GOT3 (cell line): ENCODE results near the gene IQCN.
A peak's percentile ranks its signal among the peaks of the same experiment; 100 is the strongest.

Experiments used
- DNase-seq: peaks from one replicate; lab custom pipeline; 2025; ENCODE audit warnings: mixed read lengths; lab: John Stamatoyannopoulos, UW

IQCN gene, protein sequence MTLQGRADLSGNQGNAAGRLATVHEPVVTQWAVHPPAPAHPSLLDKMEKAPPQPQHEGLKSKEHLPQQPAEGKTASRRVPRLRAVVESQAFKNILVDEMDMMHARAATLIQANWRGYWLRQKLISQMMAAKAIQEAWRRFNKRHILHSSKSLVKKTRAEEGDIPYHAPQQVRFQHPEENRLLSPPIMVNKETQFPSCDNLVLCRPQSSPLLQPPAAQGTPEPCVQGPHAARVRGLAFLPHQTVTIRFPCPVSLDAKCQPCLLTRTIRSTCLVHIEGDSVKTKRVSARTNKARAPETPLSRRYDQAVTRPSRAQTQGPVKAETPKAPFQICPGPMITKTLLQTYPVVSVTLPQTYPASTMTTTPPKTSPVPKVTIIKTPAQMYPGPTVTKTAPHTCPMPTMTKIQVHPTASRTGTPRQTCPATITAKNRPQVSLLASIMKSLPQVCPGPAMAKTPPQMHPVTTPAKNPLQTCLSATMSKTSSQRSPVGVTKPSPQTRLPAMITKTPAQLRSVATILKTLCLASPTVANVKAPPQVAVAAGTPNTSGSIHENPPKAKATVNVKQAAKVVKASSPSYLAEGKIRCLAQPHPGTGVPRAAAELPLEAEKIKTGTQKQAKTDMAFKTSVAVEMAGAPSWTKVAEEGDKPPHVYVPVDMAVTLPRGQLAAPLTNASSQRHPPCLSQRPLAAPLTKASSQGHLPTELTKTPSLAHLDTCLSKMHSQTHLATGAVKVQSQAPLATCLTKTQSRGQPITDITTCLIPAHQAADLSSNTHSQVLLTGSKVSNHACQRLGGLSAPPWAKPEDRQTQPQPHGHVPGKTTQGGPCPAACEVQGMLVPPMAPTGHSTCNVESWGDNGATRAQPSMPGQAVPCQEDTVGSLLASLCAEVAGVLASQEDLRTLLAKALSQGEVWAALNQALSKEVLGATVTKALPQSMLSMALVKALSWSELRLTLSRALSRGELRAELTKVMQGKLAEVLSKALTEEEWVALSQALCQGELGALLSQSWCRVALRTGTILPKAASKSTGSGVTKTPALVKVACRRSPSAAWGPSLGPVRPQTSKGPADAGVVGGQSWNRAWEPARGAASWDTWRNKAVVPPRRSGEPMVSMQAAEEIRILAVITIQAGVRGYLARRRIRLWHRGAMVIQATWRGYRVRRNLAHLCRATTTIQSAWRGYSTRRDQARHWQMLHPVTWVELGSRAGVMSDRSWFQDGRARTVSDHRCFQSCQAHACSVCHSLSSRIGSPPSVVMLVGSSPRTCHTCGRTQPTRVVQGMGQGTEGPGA (N-terminal part only)

DNA sequence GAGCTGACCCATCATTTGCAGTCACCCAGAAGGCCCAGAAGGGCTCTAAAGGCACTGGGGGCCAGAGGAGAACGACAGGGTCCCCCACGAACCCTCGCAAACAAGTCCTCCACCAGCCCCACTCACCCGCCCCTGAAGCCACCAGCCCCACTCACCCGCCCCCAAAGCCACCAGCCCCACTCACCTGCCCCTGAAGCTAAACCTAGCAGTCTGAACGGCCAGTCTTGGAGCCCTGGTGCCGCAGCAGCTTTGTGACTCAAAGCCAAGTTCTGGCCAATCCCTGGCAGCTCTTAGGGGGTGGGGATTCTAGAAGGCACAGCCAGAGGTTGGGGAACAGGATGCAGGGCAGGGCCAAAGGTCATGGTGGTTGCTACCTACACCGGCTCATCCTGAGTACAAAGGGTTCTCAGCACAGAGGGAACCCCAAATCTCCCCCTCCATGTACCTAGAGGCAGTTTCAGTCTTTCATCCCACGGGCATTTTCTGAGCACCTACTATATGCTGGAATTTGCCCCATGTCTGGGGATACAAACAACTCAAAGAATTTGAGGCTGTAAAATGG lies at the start of gene IQCN:
Gene IQCN (minus strand): TSS at position 234 of the 562 bp plus-strand sequence. CDS start 4,974 bp downstream, outside the sequence.
- DNase-seq: no peak

DNA sequence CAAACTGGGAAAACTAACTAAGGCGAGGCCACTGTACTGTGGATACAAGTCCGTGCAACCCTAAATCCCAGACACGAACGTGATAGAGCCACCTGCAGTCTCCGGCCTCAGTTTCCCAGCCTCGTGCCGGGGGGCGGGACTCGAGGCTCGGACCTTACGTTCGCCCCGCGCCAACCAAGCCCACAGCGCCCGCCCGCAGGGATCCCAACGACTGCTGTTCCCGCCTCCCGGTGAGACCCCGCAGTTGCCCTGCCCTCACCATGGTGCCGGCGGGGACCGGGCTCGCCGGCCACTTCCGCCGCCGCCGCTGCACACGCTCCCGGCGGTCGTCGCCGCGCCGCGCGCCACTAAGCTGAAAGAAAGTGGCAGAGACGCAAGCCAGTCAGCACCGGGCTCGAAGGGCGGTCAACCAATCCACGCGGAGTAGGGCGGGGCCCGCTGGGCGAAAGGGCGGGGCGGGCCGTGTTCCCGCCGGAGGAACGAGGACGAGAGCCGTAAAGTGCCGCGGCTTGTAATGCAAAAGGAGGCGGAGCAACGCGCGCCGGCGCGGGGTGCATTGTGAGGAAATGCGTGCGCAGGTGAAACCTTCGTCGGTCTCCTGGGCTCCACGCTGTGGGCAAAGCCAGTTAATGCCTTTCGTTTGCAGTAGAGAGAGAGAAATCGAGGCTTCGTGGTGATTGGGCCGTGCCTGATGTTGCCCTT lies 48.7 kb upstream of the IQCN start, which contains the start of gene LSM4:
Gene LSM4 (minus strand): TSS at position 318 of the 702 bp plus-strand sequence. CDS start 56 bp downstream, at position 262.
- DNase-seq: peak; percentile 93

DNA sequence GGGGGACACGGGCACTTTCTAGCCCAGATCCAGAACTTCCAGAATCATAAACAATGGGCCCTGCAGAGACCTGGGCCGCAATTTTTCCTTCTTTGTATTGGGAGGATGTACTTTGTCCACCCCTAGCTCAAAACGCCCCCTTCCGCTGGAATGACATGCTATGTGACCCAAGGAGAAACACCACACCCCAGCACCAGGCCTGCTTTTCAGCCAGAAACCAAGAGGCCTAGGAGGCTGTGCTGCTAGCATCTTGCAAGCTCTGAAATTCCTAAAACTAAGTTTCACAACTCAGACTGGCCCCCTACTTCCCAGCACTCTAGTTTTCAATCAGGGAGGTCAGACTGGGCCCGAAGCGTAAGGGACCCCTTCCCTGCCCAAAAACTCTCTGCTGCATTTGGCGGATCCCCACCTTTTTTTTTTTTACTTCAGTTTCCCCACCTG lies 48.1 kb upstream of the IQCN start:
- no peak for DNase-seq

DNA sequence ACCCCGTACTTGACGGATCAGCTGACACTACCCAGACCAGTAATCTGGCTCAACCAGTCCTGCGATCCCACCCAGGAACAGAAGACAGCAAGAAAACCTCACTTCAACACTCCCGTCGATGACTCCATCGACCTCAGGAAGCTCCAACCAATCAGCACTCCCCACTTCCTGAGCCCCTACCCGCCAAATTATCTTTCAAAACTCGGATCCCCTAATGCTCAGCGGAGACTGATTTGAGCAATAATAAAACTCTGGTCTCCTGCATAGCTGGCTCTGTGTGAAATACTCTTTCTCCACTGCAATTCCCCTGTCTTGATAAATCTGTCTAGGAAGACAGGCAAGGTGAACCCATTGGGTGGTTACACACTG lies 47.5 kb upstream of the IQCN start:
- no peak for DNase-seq

DNA sequence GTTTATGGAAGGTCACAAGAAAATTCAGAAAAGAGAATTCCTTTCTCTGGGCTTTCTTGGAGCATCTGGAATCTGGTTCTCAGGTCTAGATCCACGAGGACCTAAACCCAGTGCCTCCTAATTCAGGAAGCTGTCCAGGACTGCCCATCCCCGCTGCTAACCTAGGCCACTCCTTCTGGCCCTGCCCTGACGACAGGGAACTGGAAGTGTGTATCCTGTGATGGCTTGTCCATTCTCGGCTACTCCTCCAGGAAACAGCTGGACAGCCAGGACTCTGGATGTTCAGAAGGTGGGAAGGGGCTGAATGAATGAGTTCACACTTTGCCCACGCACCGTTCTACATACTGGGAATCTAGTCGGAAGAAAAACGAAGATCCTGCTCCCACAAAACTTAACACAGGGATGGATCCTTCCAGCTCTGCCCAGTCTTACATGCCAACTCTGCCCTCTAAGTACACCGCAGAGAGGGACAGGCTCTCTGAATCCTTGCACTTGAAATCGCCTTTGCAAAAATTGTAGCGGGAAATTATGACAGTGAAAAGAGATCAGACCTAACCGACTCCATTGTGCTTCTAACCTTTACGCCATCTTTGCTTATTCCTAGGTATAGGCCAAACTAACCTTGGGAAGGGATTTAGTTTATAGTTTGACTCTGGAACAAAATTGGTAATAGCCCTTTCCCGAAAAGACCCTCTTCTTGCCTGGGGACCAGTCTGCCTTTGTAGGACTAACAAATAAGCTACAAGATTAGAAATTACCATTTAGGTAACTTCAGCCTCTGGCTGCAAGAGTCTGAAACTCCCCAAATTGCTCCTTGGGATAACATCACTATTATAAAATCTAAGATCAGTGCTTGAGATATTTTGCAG lies 46.8 kb upstream of the IQCN start:
- DNase-seq: no peak

DNA sequence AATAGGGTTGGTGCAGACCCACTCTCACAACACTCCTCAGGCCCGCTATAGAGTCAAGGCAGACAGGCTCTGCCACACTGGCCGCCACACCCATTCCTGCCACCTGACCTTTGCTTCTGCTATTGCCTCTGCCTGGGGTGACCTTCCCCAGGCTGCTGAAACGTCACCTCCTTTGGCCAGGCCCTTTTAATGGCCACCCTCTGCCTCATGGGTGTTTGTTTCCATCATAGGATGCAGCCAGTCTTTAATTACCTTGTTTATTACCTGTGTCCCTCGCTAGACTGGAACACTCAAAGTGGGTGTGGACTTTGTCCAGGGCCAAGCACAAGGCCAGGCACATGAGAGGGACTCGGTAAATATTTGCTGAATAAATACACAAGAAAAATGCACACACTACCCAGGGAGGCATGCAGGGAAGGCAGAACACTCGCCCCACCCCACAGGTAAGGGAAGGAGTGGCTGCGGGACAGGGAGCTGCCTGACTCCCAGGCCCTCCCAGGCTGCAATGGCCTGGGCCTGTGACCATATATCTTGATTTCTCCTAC lies 45.4 kb upstream of the IQCN start:
- no peak for DNase-seq

DNA sequence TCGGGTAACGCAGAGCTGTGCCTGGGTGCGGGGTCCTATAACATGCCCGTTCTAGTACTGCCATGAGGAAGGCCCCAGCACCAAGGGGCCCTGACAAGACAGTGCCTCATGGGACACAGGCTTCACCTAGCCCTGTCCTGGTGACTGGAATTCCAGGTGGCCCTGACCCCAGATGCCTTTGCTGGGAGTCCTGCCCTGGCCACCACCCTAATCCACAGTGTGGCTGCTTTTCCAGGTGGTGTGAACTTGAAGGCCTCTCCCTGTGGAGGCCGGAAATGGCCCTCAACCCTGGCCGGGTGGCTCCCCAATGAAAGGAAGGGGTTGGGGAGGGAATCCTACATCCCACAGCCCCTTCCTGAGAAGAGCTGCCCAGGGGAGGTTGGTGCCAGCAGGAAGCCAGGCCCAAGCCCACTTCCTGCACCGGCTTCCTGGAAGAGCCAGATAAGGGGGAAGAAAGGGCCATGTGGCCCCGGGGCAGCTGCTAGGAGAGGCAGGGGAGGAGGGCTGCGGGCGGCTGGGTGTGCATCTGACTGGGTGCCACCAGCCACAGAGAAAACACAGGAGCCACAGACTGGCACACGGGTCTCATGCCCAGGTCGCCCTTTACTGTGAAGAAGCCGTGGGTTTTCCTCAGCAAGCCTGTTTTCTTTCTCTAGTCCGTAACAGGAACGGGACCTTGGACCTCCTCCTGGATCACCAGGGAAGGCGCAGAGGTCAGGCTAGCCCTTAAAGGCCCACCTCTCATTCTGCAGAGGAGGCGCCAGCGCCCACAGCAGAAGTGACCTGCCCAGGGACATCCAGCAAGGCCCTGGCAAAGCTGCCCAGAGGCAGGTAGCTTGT lies 43.9 kb upstream of the IQCN start:
- DNase-seq: no peak

DNA sequence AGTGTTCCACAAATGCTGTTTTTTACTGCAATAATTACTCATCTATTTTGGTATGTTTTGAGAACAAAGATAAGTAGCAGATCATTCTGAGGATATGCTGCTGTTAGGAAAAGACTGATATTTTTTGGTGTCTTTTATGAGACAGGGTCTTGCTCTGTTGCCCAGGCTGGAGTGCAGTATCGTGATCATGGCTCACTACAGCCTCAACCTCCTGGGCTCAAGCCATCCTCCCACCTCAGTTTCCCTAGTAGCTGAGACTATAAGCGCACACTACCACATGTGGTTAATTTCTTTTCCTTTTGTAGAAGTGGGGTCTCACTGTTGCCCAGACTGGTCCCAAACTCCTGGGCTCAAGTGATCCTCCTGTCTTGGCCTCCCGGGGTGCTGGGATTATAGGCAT lies 39.1 kb upstream of the IQCN start:
- DNase-seq: no peak

DNA sequence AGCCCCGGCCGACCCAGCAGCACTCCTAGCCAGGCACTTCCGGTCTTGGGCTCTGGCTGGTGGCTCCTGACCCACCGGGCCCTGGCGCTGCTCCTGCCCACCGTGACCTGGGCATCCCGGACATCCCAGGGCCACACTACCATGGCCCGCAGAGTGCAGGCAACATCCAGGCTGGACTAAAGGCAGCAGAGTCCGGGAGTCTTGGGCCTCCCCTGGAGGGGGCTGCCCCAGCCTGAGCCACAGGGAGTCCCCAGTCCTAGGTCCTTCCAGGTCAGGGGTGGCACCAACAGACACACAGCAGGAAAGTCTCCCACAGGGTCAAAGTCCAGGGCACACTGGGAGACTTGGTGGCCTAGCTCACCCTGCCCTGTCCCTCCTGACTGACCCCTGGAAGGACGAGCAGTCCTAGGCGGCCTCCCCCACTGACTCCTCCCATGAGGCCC lies 37.9 kb upstream of the IQCN start:
- DNase-seq: no peak

DNA sequence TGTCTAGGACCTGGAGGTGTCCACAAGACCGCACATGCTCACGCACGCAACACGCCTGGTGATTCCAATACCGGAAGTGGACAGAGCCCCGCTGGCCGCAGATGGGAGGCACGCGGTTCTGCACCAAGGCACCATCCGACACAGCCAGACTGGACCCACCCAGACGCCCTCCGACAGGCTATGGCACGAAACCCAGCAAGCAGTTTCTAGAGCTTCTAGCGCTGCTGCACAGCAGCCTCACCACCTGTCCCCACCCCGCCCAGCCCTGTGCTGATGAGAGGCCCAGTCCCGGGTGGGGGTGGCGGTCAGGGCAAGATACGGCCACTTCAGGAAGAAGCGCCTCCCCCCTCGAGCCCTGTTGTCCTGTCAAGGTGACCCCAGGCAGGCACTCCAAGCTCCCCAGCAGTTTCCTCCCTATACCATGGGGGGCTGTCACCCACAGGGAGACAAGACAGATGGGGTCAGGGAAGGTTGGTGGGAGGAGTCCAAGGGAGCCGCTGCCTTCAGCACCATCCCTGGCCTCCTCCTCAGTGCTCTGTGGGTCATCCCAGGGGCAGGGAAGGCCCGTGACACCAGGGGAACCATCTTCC lies 37.3 kb upstream of the IQCN start:
- no peak for DNase-seq

DNA sequence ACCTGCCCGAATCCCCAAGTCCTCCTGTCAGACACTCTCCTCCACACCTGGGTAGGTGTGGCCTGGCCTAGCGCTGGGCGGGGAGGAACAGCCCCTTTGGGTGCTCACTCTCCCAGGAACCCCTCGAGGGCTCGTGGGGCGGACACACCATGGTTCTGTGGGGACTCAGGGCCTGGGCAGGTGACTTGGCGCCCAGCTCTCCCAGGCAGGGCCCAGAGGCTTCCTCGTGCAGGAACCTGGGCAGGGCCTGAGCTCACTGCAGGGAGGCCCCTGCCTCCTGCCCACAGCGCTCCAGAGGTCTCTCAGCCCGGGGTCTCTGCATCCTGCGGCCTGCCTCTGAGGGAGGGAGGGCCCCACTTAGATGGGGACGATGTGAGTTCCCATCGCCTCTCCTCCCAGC lies 36.7 kb upstream of the IQCN start:
- DNase-seq: no peak

DNA sequence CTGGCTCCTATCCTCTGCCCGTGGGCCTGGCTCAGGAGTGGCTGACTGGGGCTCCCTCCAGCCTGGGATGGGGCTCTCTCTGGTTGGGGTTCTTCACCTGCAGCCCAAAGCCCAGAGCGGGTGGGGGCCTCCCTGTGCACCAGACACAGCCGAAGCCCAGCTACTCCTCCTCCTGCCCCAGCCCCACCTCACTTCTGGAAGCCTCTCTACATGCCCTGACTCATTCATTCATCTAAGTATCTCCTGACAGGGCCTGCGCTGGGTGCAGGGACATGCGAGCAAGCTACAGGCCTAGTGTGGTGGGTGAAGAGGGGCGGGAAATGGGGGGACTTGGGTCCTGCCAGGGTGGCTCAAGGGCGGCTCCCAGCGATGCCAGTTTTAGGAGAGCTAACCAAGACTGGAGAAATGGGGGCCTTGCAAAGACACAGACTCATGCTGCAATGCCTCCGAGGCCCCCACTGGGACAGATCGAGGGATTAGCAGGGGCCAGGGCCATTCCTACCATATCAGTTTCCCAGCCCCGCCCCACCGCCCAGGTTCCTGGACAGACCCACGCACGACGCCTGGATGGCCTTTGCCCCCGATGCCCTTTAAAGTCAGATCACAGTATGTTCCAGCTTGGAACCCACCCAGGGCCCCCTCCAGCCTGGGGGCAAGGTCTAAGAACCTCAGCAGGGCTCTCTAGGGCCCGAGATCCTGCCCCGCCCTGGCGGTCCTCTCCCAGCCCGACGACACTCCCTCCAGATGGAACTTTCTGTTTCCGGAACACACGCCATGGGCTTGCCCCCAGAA lies 36.1 kb upstream of the IQCN start:
- no peak for DNase-seq

DNA sequence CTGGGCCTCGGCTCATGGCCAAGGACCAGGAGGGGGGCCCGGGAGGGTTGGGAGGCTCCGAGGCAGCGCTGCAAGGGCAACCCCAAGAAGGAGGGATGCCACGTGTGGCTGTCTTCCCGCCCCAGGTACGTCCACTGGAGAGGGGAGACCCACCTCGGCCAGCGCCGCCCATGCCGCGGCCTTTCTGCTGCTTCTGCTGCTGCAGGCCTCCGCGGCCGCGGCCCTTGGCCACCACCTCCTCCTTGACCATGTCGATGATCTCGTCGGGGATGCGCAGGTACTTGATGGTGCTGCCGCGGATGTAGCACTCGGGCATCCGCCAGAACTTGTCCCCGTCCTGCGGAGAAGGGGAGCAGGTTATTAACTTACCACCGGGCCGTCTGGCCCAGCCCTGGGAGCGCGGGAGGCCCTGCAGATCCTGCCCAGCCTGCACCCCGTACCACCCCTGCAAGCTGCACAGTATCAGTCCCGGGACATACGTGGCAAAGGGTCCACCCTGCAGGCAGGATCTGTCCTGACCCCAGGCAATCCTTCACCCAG lies 35.3 kb upstream of the IQCN start:
- no peak for DNase-seq

DNA sequence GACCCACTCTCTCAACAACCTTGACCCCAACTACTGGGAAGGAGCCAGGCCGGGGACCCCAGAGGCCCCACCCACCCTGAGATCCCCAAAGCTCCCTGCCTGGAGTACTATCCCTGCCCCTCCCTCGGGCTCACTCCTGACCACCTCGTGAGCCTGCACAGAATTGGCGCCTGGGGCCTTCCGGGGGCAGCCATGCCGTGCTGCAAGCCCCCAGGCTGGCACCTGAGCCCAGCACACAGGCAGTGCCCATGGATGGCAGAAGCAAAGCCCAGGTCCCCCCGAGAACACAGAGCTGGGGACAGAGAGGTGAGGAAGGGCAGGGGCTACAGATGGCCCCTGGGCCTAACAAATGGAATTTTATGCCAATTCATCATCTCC lies 34.7 kb upstream of the IQCN start:
- DNase-seq: no peak

DNA sequence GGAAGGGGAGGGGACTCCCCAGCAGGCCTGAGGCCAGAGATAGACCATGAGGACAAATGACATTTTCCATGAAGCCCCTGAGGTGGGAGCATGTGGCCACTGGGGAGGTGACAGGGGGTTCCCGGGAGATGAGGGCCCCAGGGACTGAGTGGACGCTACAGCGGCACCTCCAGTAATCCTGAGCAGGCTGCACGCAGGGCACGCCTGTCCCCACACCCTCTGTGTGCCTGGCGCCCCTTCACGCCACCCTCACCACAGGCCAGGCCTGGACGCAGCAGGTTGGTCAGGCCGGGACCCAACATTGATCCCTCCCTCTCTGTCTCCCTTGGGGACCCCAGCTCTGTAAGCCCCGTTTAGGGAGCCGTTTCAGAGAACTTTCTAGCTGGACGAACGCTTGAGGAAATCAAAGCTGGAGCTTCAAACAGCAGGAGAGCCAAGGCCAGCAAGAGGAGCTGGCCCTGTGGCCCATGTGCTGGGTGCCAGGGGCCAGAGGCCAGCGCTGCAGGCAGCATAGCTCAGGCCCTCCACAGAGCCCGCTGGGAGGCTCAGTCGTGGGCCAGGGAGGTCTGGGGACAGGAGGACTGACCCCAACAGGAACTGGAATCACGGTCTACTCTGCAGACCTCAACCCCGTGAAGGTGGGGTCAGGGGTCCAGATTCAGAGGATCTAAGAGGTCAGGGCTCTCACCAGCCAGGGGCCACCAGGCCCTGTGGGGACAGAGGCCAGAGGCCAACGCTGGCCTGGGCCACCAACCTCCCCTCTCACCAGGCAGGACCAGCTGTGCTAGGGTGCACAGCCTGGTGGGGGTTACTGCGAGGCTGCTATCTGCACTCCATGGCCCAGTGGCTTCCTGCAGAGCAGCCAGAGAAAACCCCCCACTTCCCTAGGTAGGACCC lies 34.0 kb upstream of the IQCN start:
- no peak for DNase-seq

DNA sequence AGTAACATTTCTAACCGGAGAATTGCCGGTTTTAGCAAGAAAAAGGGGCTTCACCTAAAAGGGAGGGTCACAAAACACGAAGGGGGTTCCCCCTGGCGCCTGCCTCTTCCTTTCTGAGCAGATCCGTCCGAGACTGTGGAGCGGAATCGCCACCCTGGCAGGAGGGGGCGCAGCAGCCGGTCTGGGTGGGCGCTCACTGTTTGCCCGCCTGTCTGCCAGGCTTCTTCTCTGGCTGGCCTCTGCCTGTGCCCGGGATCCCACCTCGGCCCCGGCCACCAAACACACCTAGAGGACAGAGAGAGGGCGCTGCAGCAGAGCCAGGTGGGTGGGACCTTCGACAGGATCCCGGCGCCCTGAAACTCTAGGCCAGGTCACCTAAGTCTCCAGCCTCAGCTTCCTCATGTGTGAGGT lies 33.0 kb upstream of the IQCN start:
- no peak for DNase-seq
